ENCODE results near the gene NDUFS6.
"Not testable (repeated sequence)": the region's sequence is repeated elsewhere in the genome, so short reads cannot be mapped to it uniquely, and the experiment has no call there.

The NDUFS6 gene

DNA sequence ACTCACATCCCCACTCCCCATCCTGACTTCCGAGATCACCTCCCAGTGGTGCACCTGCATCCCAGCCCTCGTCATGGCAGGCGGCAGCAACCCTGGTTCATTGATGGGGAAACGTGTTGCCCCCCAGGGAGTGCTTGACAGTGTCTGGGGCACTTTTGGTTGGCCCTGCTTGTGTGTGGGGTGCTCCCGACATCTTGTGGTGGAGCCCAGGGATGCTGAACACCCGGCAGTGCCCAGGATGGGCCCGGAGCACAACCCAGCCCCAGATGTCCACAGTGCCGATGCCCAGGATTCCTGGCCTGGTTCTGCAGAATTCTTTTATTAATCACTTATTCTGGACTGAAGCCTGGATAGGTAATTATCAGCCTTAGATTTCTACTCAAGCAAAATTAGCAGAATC, 5.3 kb upstream of the NDUFS6 start:
- no peak overlapping the region for H3K4me2 ChIP-seq (ENCODE audit: low read length)
- H3K18ac ChIP-seq (ENCODE audit: low read length), result no peak overlapping the region
- H2AK5ac ChIP-seq (ENCODE audit: low read length), result no peak overlapping the region
- H4K8ac ChIP-seq (ENCODE audit: low read depth, low read length), result no peak overlapping the region
- no peak overlapping the region for H3K23ac ChIP-seq (ENCODE audit: low read length)
- H2BK5ac ChIP-seq (ENCODE audit: low read length), result no peak overlapping the region
- peaks cover 3% of the 10 kb centered on the region for H3K4me1 ChIP-seq (ENCODE audit: control insufficient read depth, low read depth, low read length)
- H2BK15ac ChIP-seq (replicated peaks; ENCODE audit: low read depth), result no peak overlapping the region
- peaks cover 11% of the 10 kb centered on the region for H3K79me1 ChIP-seq (ENCODE audit: low read length)
- H3K4ac ChIP-seq (ENCODE audit: low read depth, low read length), result no peak overlapping the region
- WGBS (ENCODE audit: extremely low coverage, insufficient coverage, low lambda C conversion rate), result no CpG with 5 or more reads among the region's 8 CpGs
- no peak overlapping the region for H2BK120ac ChIP-seq (ENCODE audit: low read depth, low read length)
- no peak overlapping the region for H3K56ac ChIP-seq (ENCODE audit: low read length)
- no peak overlapping the region for H4K5ac ChIP-seq (ENCODE audit: low read length)
- H3K27ac ChIP-seq (ENCODE audit: low read depth, low read length), result no peak overlapping the region
- no peaks in the 10 kb centered on the region for H3K27me3 ChIP-seq (ENCODE audit: insufficient read depth, low read length, poor library complexity)
- H3K36me3 ChIP-seq (ENCODE audit: control insufficient read depth, insufficient read depth, low read length), result peaks cover 4% of the 10 kb centered on the region
- no peak overlapping the region for H3K9ac ChIP-seq (ENCODE audit: low read length)
- DNase-seq, result no peak
- peaks cover 9% of the 10 kb centered on the region for H3K79me2 ChIP-seq (ENCODE audit: control insufficient read depth, insufficient read depth, low read length)
- no peak overlapping the region for H3K4me3 ChIP-seq (ENCODE audit: low read length)

DNA sequence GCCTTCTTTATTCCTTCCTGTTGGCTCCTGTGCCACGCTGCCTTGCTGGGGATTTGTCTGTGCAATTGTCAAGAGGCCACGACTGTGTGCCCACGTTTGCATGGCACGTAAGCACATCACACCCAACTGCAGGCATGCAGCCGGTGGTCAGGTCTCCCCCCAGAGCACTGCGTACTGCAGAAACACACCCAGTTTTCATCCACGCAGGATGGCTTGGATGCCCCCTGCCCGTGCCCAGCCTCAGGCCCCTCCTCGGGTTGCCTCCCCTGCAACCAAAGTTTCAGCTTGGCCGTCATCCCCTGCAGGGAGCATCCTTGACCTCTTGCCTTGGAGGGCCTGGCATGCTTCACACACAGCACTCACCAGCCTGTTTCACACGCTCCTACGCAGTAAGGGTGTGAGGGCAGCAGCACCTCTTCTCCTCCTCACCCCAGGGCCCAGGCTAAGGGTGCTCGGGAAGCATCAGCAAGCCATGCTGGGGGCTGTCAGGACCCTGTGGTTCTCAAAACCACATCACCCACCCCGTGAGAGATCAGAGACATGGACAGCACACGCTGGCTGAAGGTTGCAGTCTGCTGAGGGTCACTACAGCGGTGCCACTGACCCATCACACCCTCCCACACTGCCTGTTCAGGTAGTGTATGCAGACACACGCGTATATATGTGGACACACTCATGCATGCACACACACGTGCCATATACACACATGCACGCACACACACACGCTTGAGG, 4.7 kb upstream of the NDUFS6 start:
- Histone ChIP-seq H3K27ac (ENCODE audit: low read depth, low read length) (no peak overlapping the region), H3K9ac (ENCODE audit: low read length) (no peak overlapping the region), H2AK5ac (ENCODE audit: low read length) (no peak overlapping the region), H3K23ac (ENCODE audit: low read length) (no peak overlapping the region), H3K27me3 (ENCODE audit: insufficient read depth, low read length, poor library complexity) (no peaks in the 10 kb centered on the region), H2BK15ac (replicated peaks; ENCODE audit: low read depth) (no peak overlapping the region), H3K4me3 (ENCODE audit: low read length) (no peak overlapping the region), H3K18ac (ENCODE audit: low read length) (no peak overlapping the region), H3K79me1 (ENCODE audit: low read length) (peaks cover 11% of the 10 kb centered on the region), H3K4ac (ENCODE audit: low read depth, low read length) (no peak overlapping the region), H3K4me2 (ENCODE audit: low read length) (no peak overlapping the region), H3K4me1 (ENCODE audit: control insufficient read depth, low read depth, low read length) (peaks cover 3% of the 10 kb centered on the region), H4K8ac (ENCODE audit: low read depth, low read length) (no peak overlapping the region), H3K56ac (ENCODE audit: low read length) (no peak overlapping the region), H3K79me2 (ENCODE audit: control insufficient read depth, insufficient read depth, low read length) (peaks cover 11% of the 10 kb centered on the region), H3K36me3 (ENCODE audit: control insufficient read depth, insufficient read depth, low read length) (peaks cover 4% of the 10 kb centered on the region), H4K5ac (ENCODE audit: low read length) (no peak overlapping the region), H2BK5ac (ENCODE audit: low read length) (no peak overlapping the region), H2BK120ac (ENCODE audit: low read depth, low read length) (no peak overlapping the region)
- WGBS (ENCODE audit: extremely low coverage, insufficient coverage, low lambda C conversion rate), result no CpG with 5 or more reads among the region's 21 CpGs
- DNase-seq, result no peak

DNA sequence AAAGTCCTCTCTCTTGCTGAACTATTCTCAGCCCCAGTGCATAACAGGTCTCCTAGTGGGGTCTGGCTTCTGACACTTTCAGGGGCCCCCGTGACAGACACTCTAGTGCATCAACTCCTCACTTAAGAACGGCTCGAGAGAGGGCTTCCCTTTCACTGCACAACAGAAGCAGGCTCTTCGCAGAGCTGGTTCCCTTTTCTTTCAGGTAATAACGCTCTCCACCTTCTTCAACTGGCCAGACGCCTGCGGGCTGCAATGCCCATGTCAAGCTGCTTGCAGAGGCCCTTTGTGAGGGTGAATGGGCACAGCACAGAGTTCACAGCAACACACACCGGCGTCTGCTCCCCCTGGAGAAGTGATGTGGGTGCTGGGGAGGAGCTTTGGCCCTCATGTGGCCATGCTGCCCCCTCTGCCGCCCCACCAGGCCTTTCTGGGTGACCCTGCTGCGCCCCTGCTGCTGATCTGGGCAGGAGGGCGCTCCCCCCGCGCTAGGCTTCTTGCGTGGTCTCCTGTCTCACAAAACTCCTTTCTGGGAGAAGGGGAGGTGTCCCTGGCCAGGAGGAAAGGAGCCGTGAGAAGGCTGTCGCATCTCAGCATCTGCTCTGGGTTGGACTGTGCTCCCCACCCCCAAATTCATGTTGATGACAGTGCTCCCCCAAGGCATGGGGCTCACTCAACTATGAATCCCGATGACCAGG, 4.0 kb upstream of the NDUFS6 start:
- WGBS (ENCODE audit: extremely low coverage, insufficient coverage, low lambda C conversion rate), result no CpG with 5 or more reads among the region's 18 CpGs
- H3K27ac ChIP-seq (ENCODE audit: low read depth, low read length), result no peak overlapping the region

DNA sequence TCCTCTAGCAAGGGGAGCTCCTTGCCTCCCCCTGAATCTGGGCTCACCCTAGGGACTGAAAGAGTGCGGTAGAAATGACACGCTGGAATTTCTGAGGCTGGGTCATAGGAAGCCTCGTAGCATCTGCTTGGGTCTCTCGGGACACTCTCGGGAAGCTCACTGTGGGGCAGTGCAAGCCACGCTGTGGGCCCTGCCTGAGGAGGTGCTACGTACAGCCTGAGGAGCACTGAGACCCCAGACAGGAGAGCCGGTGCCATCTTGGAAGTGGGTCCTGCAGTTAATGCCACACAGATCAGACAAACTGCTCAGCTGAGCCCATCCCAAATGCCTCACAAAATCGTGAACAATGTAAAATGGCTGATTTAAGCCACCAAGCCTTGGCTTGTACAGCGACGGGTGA, 3.4 kb upstream of the NDUFS6 start:
- no CpG with 5 or more reads among the region's 11 CpGs for WGBS (ENCODE audit: extremely low coverage, insufficient coverage, low lambda C conversion rate)
- H3K9ac ChIP-seq (ENCODE audit: low read length), result no peak overlapping the region
- H3K4me2 ChIP-seq (ENCODE audit: low read length), result no peak overlapping the region
- H3K4me1 ChIP-seq (ENCODE audit: control insufficient read depth, low read depth, low read length), result peaks cover 3% of the 10 kb centered on the region
- no peak for DNase-seq
- no peak overlapping the region for H3K18ac ChIP-seq (ENCODE audit: low read length)
- H2BK15ac ChIP-seq (replicated peaks; ENCODE audit: low read depth), result no peak overlapping the region
- H4K8ac ChIP-seq (ENCODE audit: low read depth, low read length), result no peak overlapping the region
- H2BK5ac ChIP-seq (ENCODE audit: low read length), result no peak overlapping the region
- no peak overlapping the region for H3K4ac ChIP-seq (ENCODE audit: low read depth, low read length)
- no peak overlapping the region for H4K5ac ChIP-seq (ENCODE audit: low read length)
- H3K23ac ChIP-seq (ENCODE audit: low read length), result no peak overlapping the region
- no peak overlapping the region for H2BK120ac ChIP-seq (ENCODE audit: low read depth, low read length)
- H3K79me1 ChIP-seq (ENCODE audit: low read length), result peaks cover 14% of the 10 kb centered on the region
- peaks cover 5% of the 10 kb centered on the region for H3K36me3 ChIP-seq (ENCODE audit: control insufficient read depth, insufficient read depth, low read length)
- no peaks in the 10 kb centered on the region for H3K27me3 ChIP-seq (ENCODE audit: insufficient read depth, low read length, poor library complexity)
- no peak overlapping the region for H2AK5ac ChIP-seq (ENCODE audit: low read length)
- no peak overlapping the region for H3K56ac ChIP-seq (ENCODE audit: low read length)
- H3K27ac ChIP-seq (ENCODE audit: low read depth, low read length), result no peak overlapping the region
- peaks cover 15% of the 10 kb centered on the region for H3K79me2 ChIP-seq (ENCODE audit: control insufficient read depth, insufficient read depth, low read length)
- H3K4me3 ChIP-seq (ENCODE audit: low read length), result no peak overlapping the region

More for the DNA sequence above, 4.0 kb upstream of the NDUFS6 start:
- H2BK5ac ChIP-seq (ENCODE audit: low read length), result no peak overlapping the region
- peaks cover 3% of the 10 kb centered on the region for H3K4me1 ChIP-seq (ENCODE audit: control insufficient read depth, low read depth, low read length)
- no peak overlapping the region for H3K4me2 ChIP-seq (ENCODE audit: low read length)
- H3K36me3 ChIP-seq (ENCODE audit: control insufficient read depth, insufficient read depth, low read length), result peaks cover 4% of the 10 kb centered on the region
- H3K4ac ChIP-seq (ENCODE audit: low read depth, low read length), result no peak overlapping the region
- H4K5ac ChIP-seq (ENCODE audit: low read length), result no peak overlapping the region
- H3K9ac ChIP-seq (ENCODE audit: low read length), result no peak overlapping the region
- H3K79me2 ChIP-seq (ENCODE audit: control insufficient read depth, insufficient read depth, low read length), result peaks cover 12% of the 10 kb centered on the region
- H2BK15ac ChIP-seq (replicated peaks; ENCODE audit: low read depth), result no peak overlapping the region
- no peak overlapping the region for H4K8ac ChIP-seq (ENCODE audit: low read depth, low read length)
- H3K23ac ChIP-seq (ENCODE audit: low read length), result no peak overlapping the region
- DNase-seq, result no peak
- H3K4me3 ChIP-seq (ENCODE audit: low read length), result no peak overlapping the region
- H2BK120ac ChIP-seq (ENCODE audit: low read depth, low read length), result no peak overlapping the region
- peaks cover 11% of the 10 kb centered on the region for H3K79me1 ChIP-seq (ENCODE audit: low read length)
- no peak overlapping the region for H2AK5ac ChIP-seq (ENCODE audit: low read length)
- H3K56ac ChIP-seq (ENCODE audit: low read length), result no peak overlapping the region
- H3K18ac ChIP-seq (ENCODE audit: low read length), result no peak overlapping the region
- no peaks in the 10 kb centered on the region for H3K27me3 ChIP-seq (ENCODE audit: insufficient read depth, low read length, poor library complexity)

- not testable (repeated sequence) for DNase-seq; H3K23ac ChIP-seq (ENCODE audit: low read length); H2BK5ac ChIP-seq (ENCODE audit: low read length); H3K27me3 ChIP-seq (ENCODE audit: insufficient read depth, low read length, poor library complexity); H4K5ac ChIP-seq (ENCODE audit: low read length); H3K4ac ChIP-seq (ENCODE audit: low read depth, low read length); H3K4me3 ChIP-seq (ENCODE audit: low read length); H2BK120ac ChIP-seq (ENCODE audit: low read depth, low read length); H2AK5ac ChIP-seq (ENCODE audit: low read length); H3K36me3 ChIP-seq (ENCODE audit: control insufficient read depth, insufficient read depth, low read length); H3K18ac ChIP-seq (ENCODE audit: low read length); H2BK15ac ChIP-seq (replicated peaks; ENCODE audit: low read depth); H3K27ac ChIP-seq (ENCODE audit: low read depth, low read length); H4K8ac ChIP-seq (ENCODE audit: low read depth, low read length); H3K4me1 ChIP-seq (ENCODE audit: control insufficient read depth, low read depth, low read length)
- Histone ChIP-seq H3K56ac (ENCODE audit: low read length) (peak overlapping the region; percentile 97), H3K79me1 (ENCODE audit: low read length) (peaks cover 19% of the 10 kb centered on the region), H3K4me2 (ENCODE audit: low read length) (peak overlapping the region; percentile 97), H3K9ac (ENCODE audit: low read length) (peak overlapping the region; percentile 90), H3K79me2 (ENCODE audit: control insufficient read depth, insufficient read depth, low read length) (peaks cover 21% of the 10 kb centered on the region)
- no CpG with 5 or more reads among the region's 16 CpGs for WGBS (ENCODE audit: extremely low coverage, insufficient coverage, low lambda C conversion rate)
These were observed 2.6 kb upstream of the NDUFS6 start for GRCh38 chr5:1798589-1798988.

All from mesendoderm (in vitro differentiated cells).